WERI-Rb-1 (cell line): ENCODE results near the gene ZIC1.

Experiments used
- DNase-seq: peaks from one replicate; pipeline ENCODE4 v3.0.0-alpha.2; 2020
- H3K27ac ChIP-seq: fragments of 250-450 bp; sonication (Bioruptor Pico); 2 replicates; pipeline ENCODE4 v1.5.1; 2020; ENCODE audit warnings: mild to moderate bottlenecking, moderate library complexity
- H3K27me3 ChIP-seq: fragments of 250-450 bp; sonication (Bioruptor Pico); 2 replicates; pipeline ENCODE4 v1.5.1; 2021; ENCODE audit warnings: mild to moderate bottlenecking, low read depth, moderate library complexity; ENCODE audit not compliant: insufficient read depth, severe bottlenecking
- H3K36me3 ChIP-seq: fragments of 250-450 bp; sonication (Bioruptor Pico); 2 replicates; pipeline ENCODE4 v1.5.1; 2020; ENCODE audit warnings: mild to moderate bottlenecking, moderate library complexity
- H3K4me3 ChIP-seq: 2 replicates; pipeline ENCODE4 v1.5.1; 2011; ENCODE audit warnings: low read depth, mild to moderate bottlenecking, control low read depth, low read length
- H3K9me3 ChIP-seq: fragments of 250-450 bp; sonication (Bioruptor Pico); 2 replicates; pipeline ENCODE4 v1.5.1; 2021; ENCODE audit warnings: mild to moderate bottlenecking, moderate library complexity; ENCODE audit not compliant: severe bottlenecking
- CTCF ChIP-seq: IDR thresholded peaks from 2 replicates; pipeline ENCODE4 v1.5.1; 2011; ENCODE audit warnings: low read depth, mild to moderate bottlenecking, control low read depth, inconsistent platforms, low read length

The ZIC1 gene

GRCh38 chr3:147401421-147401820, 7.7 kb upstream of the ZIC1 start:
- TF ChIP-seq CTCF = no peak
- Histone ChIP-seq H3K36me3 (no peaks in the 10 kb centered on the region; the same call in none of the 2 replicates), H3K27me3 (no peaks in the 10 kb centered on the region), H3K9me3 (no peaks in the 10 kb centered on the region), H3K4me3 (no peak overlapping the region), H3K27ac (no peak overlapping the region)
- no peak for DNase-seq

GRCh38 chr3:147402159-147402558, 7.0 kb upstream of the ZIC1 start:
- no peak overlapping the region for H3K4me3 ChIP-seq
- no peak for TF ChIP-seq CTCF
- H3K27me3 ChIP-seq = no peaks in the 10 kb centered on the region
- H3K9me3 ChIP-seq = no peaks in the 10 kb centered on the region
- H3K36me3 ChIP-seq = no peaks in the 10 kb centered on the region; the same call in 1 of the 2 replicates
- H3K27ac ChIP-seq = no peak overlapping the region
- no peak for DNase-seq

- Histone ChIP-seq H3K27ac (no peak overlapping the region), H3K4me3 (no peak overlapping the region), H3K9me3 (no peaks in the 10 kb centered on the region), H3K27me3 (no peaks in the 10 kb centered on the region), H3K36me3 (no peaks in the 10 kb centered on the region)
- DNase-seq = no peak
- no peak for TF ChIP-seq CTCF
Measured at GRCh38 chr3:147403511-147403910, 5.7 kb upstream of the ZIC1 start.

- TF ChIP-seq CTCF = no peak
- no peaks in the 10 kb centered on the region for H3K36me3 ChIP-seq
- H3K27me3 ChIP-seq = no peaks in the 10 kb centered on the region
Measured at GRCh38 chr3:147404000-147404799, 5.0 kb upstream of the ZIC1 start.

GRCh38 chr3:147404800-147405230, 4.3 kb upstream of the ZIC1 start:
- H3K9me3 ChIP-seq = no peaks in the 10 kb centered on the region
- DNase-seq = no peak
- TF ChIP-seq CTCF = no peak
- no peaks in the 10 kb centered on the region for H3K27me3 ChIP-seq
- no peak overlapping the region for H3K27ac ChIP-seq
- H3K4me3 ChIP-seq = no peak overlapping the region
- H3K36me3 ChIP-seq = no peaks in the 10 kb centered on the region

More at GRCh38 chr3:147404000-147404799, 5.0 kb upstream of the ZIC1 start:
- H3K9me3 ChIP-seq = no peaks in the 10 kb centered on the region
- H3K27ac ChIP-seq = no peak overlapping the region
- no peak overlapping the region for H3K4me3 ChIP-seq
- DNase-seq = no peak
